ENCODE measurements around the gene DDX3X. TPM values are rescaled to one million over a fixed set of nuclear protein-coding genes. Genes with fewer than 3 reads are reported as not detected.

DDX3X gene
- total and polyA plus RNA-seq, 2 donors from 2014 or later: 43.6 to 275 TPM

GRCh38 chrX:41337140-41337539, 3.2 kb downstream of the DDX3X start:
- Histone ChIP-seq H3K27ac (ENCODE audit: low read depth in 2 of 2, low read length in 2 of 2) (no peak overlapping the region), H3K9ac (ENCODE audit: low read length in 3 of 3) (peak overlapping the region in 1 of 3 donors; percentile 16), H3K36me3 (ENCODE audit: control insufficient read depth in 2 of 3, insufficient read depth in 3 of 3, low read length in 3 of 3) (peaks cover 5 to 22% (median 16%) of the 10 kb centered on the region in 3 donors), H3K4me1 (ENCODE audit: control insufficient read depth in 2 of 3, insufficient read depth in 2 of 3, low read depth in 1 of 3, low read length in 3 of 3) (peaks cover 0 to 8% (median 3%) of the 10 kb centered on the region in 3 donors), H3K4me3 (ENCODE audit: low read length in 3 of 3) (peak overlapping the region; percentile 16 to 89 (median 88)), H3K27me3 (ENCODE audit: control insufficient read depth, insufficient read depth, low read length) (peaks cover 4% of the 10 kb centered on the region), H3K9me3 (ENCODE audit: control insufficient read depth in 2 of 3, insufficient read depth in 1 of 3, low read length in 3 of 3) (no peaks in the 10 kb centered on the region)
- intact Hi-C loops (cut with DNase I): no loop called here
- TF ChIP-seq CTCF (IDR thresholded peaks at IDR 0.05; ENCODE audit: borderline replicate concordance, extremely low read depth, insufficient read depth): no peak
- FAIRE-seq: no peak
- no peak for DNase-seq

GRCh38 chrX:41338436-41338835, 4.5 kb downstream of the DDX3X start:
- Histone ChIP-seq H3K27me3 (ENCODE audit: control insufficient read depth, insufficient read depth, low read length) (no peaks in the 10 kb centered on the region), H3K9ac (ENCODE audit: low read length in 3 of 3) (no peak overlapping the region), H3K4me3 (ENCODE audit: low read length in 3 of 3) (no peak overlapping the region), H3K27ac (ENCODE audit: low read depth in 2 of 2, low read length in 2 of 2) (no peak overlapping the region), H3K9me3 (ENCODE audit: control insufficient read depth in 2 of 3, insufficient read depth in 1 of 3, low read length in 3 of 3) (no peaks in the 10 kb centered on the region), H3K4me1 (ENCODE audit: control insufficient read depth in 2 of 3, insufficient read depth in 2 of 3, low read depth in 1 of 3, low read length in 3 of 3) (peaks cover 0 to 8% (median 3%) of the 10 kb centered on the region in 3 donors), H3K36me3 (ENCODE audit: control insufficient read depth in 2 of 3, insufficient read depth in 3 of 3, low read length in 3 of 3) (peaks cover 9 to 33% (median 29%) of the 10 kb centered on the region in 3 donors)
- no peak for FAIRE-seq
- intact Hi-C loops (cut with DNase I): no loop called here
- TF ChIP-seq CTCF (IDR thresholded peaks at IDR 0.05; ENCODE audit: borderline replicate concordance, extremely low read depth, insufficient read depth): no peak
- no peak for DNase-seq

- Histone ChIP-seq H3K4me1 (ENCODE audit: control insufficient read depth in 2 of 3, insufficient read depth in 2 of 3, low read depth in 1 of 3, low read length in 3 of 3) (peaks cover 0 to 8% (median 3%) of the 10 kb centered on the region in 3 donors), H3K27me3 (ENCODE audit: control insufficient read depth, insufficient read depth, low read length) (no peaks in the 10 kb centered on the region), H3K36me3 (ENCODE audit: control insufficient read depth in 2 of 3, insufficient read depth in 3 of 3, low read length in 3 of 3) (peaks cover 9 to 38% (median 36%) of the 10 kb centered on the region in 3 donors), H3K27ac (ENCODE audit: low read depth in 2 of 2, low read length in 2 of 2) (no peak overlapping the region), H3K9me3 (ENCODE audit: control insufficient read depth in 2 of 3, insufficient read depth in 1 of 3, low read length in 3 of 3) (no peaks in the 10 kb centered on the region), H3K4me3 (ENCODE audit: low read length in 3 of 3) (peak overlapping the region in 2 of 3 donors; percentile 16 to 18), H3K9ac (ENCODE audit: low read length in 3 of 3) (no peak overlapping the region)
- DNase-seq: no peak
- intact Hi-C loops (cut with DNase I): no loop called here
- FAIRE-seq: no peak
- TF ChIP-seq CTCF (IDR thresholded peaks at IDR 0.05; ENCODE audit: borderline replicate concordance, extremely low read depth, insufficient read depth): no peak
These were observed 5.2 kb downstream of the DDX3X start for GRCh38 chrX:41339148-41339547.

GRCh38 chrX:41344053-41344452, 10.1 kb downstream of the DDX3X start:
- no peak for TF ChIP-seq CTCF (IDR thresholded peaks at IDR 0.05; ENCODE audit: borderline replicate concordance, extremely low read depth, insufficient read depth)
- FAIRE-seq: no peak
- no peak overlapping the region for H3K9ac ChIP-seq (ENCODE audit: low read length in 3 of 3)
- intact Hi-C loops (cut with DNase I): no loop called here
- no peak for DNase-seq
- H3K4me1 ChIP-seq (ENCODE audit: control insufficient read depth in 2 of 3, insufficient read depth in 2 of 3, low read depth in 1 of 3, low read length in 3 of 3): peaks cover 0 to 3% (median 3%) of the 10 kb centered on the region in 3 donors
- H3K4me3 ChIP-seq (ENCODE audit: low read length in 3 of 3): no peak overlapping the region
- H3K27me3 ChIP-seq (ENCODE audit: control insufficient read depth, insufficient read depth, low read length): no peaks in the 10 kb centered on the region
- H3K9me3 ChIP-seq (ENCODE audit: control insufficient read depth in 2 of 3, insufficient read depth in 1 of 3, low read length in 3 of 3): no peaks in the 10 kb centered on the region
- no peak overlapping the region for H3K27ac ChIP-seq (ENCODE audit: low read depth in 2 of 2, low read length in 2 of 2)
- H3K36me3 ChIP-seq (ENCODE audit: control insufficient read depth in 2 of 3, insufficient read depth in 3 of 3, low read length in 3 of 3): peaks cover 34 to 79% (median 67%) of the 10 kb centered on the region in 3 donors
